ENCODE measurements around the gene LRMDA. TPM values are rescaled to one million over a fixed set of nuclear protein-coding genes. Genes with fewer than 3 reads are reported as not detected.

LRMDA gene
- total and polyA plus RNA-seq, 2 donors from 2014 or later: 23.2 to 48.6 TPM

- FAIRE-seq: no peak
- H3K27me3 ChIP-seq (ENCODE audit: control insufficient read depth, insufficient read depth, low read length): no peaks in the 10 kb centered on the region
- H3K4me3 ChIP-seq (ENCODE audit: low read length in 3 of 3): no peak overlapping the region
- intact Hi-C loops (cut with DNase I): no loop called here
- H3K27ac ChIP-seq (ENCODE audit: low read depth in 2 of 2, low read length in 2 of 2): no peak overlapping the region
- H3K9me3 ChIP-seq (ENCODE audit: control insufficient read depth in 2 of 3, insufficient read depth in 1 of 3, low read length in 3 of 3): no peaks in the 10 kb centered on the region
- TF ChIP-seq, protein P1, sequence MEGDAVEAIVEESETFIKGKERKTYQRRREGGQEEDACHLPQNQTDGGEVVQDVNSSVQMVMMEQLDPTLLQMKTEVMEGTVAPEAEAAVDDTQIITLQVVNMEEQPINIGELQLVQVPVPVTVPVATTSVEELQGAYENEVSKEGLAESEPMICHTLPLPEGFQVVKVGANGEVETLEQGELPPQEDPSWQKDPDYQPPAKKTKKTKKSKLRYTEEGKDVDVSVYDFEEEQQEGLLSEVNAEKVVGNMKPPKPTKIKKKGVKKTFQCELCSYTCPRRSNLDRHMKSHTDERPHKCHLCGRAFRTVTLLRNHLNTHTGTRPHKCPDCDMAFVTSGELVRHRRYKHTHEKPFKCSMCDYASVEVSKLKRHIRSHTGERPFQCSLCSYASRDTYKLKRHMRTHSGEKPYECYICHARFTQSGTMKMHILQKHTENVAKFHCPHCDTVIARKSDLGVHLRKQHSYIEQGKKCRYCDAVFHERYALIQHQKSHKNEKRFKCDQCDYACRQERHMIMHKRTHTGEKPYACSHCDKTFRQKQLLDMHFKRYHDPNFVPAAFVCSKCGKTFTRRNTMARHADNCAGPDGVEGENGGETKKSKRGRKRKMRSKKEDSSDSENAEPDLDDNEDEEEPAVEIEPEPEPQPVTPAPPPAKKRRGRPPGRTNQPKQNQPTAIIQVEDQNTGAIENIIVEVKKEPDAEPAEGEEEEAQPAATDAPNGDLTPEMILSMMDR (IDR thresholded peaks at IDR 0.05; ENCODE audit: borderline replicate concordance, extremely low read depth, insufficient read depth): no peak
- H3K36me3 ChIP-seq (ENCODE audit: control insufficient read depth in 2 of 3, insufficient read depth in 3 of 3, low read length in 3 of 3): no peaks in the 10 kb centered on the region
- no peak overlapping the region for H3K9ac ChIP-seq (ENCODE audit: low read length in 3 of 3)
- peaks cover 0 to 8% (median 0%) of the 10 kb centered on the region in 3 donors for H3K4me1 ChIP-seq (ENCODE audit: control insufficient read depth in 2 of 3, insufficient read depth in 2 of 3, low read depth in 1 of 3, low read length in 3 of 3)
- DNase-seq: no peak
Observed at GRCh38 chr10:75718991-75719390, 287.6 kb downstream of the LRMDA start.

GRCh38 chr10:75720157-75720556 lies 288.7 kb downstream of the LRMDA start:
- Histone ChIP-seq H3K27ac (ENCODE audit: low read depth in 2 of 2, low read length in 2 of 2) (no peak overlapping the region), H3K9me3 (ENCODE audit: control insufficient read depth in 2 of 3, insufficient read depth in 1 of 3, low read length in 3 of 3) (no peaks in the 10 kb centered on the region), H3K4me1 (ENCODE audit: control insufficient read depth in 2 of 3, insufficient read depth in 2 of 3, low read depth in 1 of 3, low read length in 3 of 3) (peaks cover 0 to 8% (median 0%) of the 10 kb centered on the region in 3 donors), H3K27me3 (ENCODE audit: control insufficient read depth, insufficient read depth, low read length) (no peaks in the 10 kb centered on the region), H3K9ac (ENCODE audit: low read length in 3 of 3) (no peak overlapping the region), H3K4me3 (ENCODE audit: low read length in 3 of 3) (no peak overlapping the region), H3K36me3 (ENCODE audit: control insufficient read depth in 2 of 3, insufficient read depth in 3 of 3, low read length in 3 of 3) (no peaks in the 10 kb centered on the region)
- intact Hi-C loops (cut with DNase I): no loop called here
- DNase-seq (no peak), FAIRE-seq (no peak)
- TF ChIP-seq, protein P1 (IDR thresholded peaks at IDR 0.05; ENCODE audit: borderline replicate concordance, extremely low read depth, insufficient read depth): no peak

DNA sequence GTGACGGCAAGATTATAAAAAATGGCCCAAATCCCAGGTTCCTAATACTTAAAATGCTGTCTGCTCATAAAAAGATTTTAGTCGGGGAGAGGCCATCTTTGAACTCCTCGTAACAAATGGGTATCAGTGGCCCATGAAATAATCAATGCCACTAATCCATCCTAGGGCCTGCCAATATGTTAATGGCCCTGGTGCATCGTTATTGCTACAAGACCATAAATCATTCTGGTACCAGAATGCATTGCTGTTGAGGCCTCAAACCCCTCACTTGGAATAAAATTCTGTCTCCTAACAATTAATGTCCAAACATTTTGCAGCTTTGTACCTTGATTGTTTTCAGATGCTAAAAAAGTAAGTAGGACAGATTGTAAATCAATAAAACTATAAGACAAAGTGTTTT lies 290.6 kb downstream of the LRMDA start:
- no peak for FAIRE-seq
- Histone ChIP-seq H3K4me1 (ENCODE audit: control insufficient read depth in 2 of 3, insufficient read depth in 2 of 3, low read depth in 1 of 3, low read length in 3 of 3) (peaks cover 0 to 19% (median 11%) of the 10 kb centered on the region in 3 donors), H3K9ac (ENCODE audit: low read length in 3 of 3) (no peak overlapping the region)

More for the DNA sequence above, 290.6 kb downstream of the LRMDA start:
- Histone ChIP-seq H3K36me3 (ENCODE audit: control insufficient read depth in 2 of 3, insufficient read depth in 3 of 3, low read length in 3 of 3) (no peaks in the 10 kb centered on the region), H3K4me3 (ENCODE audit: low read length in 3 of 3) (no peak overlapping the region), H3K27ac (ENCODE audit: low read depth in 2 of 2, low read length in 2 of 2) (no peak overlapping the region), H3K27me3 (ENCODE audit: control insufficient read depth, insufficient read depth, low read length) (no peaks in the 10 kb centered on the region), H3K9me3 (ENCODE audit: control insufficient read depth in 2 of 3, insufficient read depth in 1 of 3, low read length in 3 of 3) (no peaks in the 10 kb centered on the region)
- TF ChIP-seq, protein P1 (IDR thresholded peaks at IDR 0.05; ENCODE audit: borderline replicate concordance, extremely low read depth, insufficient read depth): no peak
- DNase-seq: no peak
- intact Hi-C loops (cut with DNase I): no loop called here
